ENCODE data around the gene EARS2. TPM values are rescaled to one million over a fixed set of nuclear protein-coding genes. Genes with fewer than 3 reads are reported as not detected.

Gene EARS2
- total and polyA plus RNA-seq, 8 donors: 16.3 to 27.8 (median 23.2) TPM

DNA sequence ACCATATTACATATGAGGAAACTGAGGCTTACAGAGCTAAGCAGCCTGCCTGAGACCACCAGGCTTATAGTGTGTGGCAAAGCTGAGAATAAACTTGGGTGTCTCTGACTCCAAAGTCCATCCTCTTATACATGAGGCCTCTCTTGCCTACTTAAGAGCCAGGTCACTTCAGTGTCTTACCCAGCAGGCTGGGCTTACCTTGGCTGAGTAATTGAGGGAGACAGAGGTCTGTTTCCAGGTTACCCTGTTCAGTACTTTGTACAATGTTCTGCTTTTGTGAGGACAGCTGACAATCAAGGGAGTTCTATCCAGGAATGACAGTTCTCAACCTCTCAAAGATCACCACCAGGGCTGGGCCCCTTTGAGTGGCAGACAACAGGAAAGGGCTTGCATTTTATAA lies 24.6 kb upstream of the EARS2 start:
- intact Hi-C loops (cut with DNase I): no loop called here
- no peak for ATAC-seq
- Histone ChIP-seq H3K27me3 (no peaks in the 10 kb centered on the region), H3K36me3 (peaks cover 0 to 80% of the 10 kb centered on the region in 2 donors), H3K4me3 (no peak overlapping the region), H3K9me3 (no peaks in the 10 kb centered on the region), H3K4me1 (no peaks in the 10 kb centered on the region), H3K27ac (no peak overlapping the region)
- no peak for TF ChIP-seq CTCF (IDR thresholded peaks at IDR 0.05)
- no peak for DNase-seq

DNA sequence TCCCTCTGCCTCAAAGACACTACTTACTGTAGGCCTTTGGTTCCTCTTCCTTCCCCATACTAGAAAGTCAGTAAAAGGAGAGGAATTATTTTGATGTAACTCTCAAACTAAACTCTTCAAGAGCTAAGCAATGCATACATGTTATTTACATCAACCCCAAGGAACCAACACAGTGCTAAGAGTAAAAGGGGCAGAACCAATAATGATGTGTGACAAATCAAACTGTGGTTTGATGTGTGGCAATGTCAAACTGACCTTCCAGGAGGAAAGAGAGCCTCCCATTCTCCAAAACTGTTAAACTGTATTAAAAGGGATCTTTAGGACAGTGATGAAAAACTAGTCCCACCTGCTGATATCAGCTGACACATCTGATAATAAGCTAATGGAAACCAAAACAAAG lies 23.2 kb upstream of the EARS2 start:
- no peak for ATAC-seq
- H3K4me3 ChIP-seq: no peak overlapping the region
- intact Hi-C loops (cut with DNase I): no loop called here

DNA sequence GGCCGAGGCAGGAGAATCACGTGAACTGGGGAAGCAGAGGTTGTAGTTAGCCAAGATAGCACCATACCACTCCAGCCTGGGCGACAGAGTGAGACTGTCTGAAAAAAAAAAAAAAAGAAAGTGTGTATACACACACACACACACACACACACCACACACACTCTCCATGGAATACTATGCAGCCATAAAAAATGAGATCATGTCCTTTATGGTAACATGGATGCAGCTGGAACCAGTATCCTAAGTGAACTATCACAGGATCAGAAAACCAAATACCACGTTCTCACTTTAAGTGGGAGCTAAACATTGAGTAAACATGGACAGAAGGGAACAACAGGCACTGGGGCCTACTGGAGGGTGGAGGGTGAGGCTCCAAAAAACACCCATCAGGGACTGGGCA lies 22.2 kb upstream of the EARS2 start:
- H3K9me3 ChIP-seq: no peaks in the 10 kb centered on the region
- DNase-seq (no peak), ATAC-seq (no peak)
- intact Hi-C loops (cut with DNase I): no loop called here
- TF ChIP-seq CTCF (IDR thresholded peaks at IDR 0.05): no peak
- no peak overlapping the region for H3K4me3 ChIP-seq
- H3K27ac ChIP-seq: no peak overlapping the region
- no peaks in the 10 kb centered on the region for H3K4me1 ChIP-seq
- no peaks in the 10 kb centered on the region for H3K27me3 ChIP-seq
- peaks cover 0 to 71% of the 10 kb centered on the region in 2 donors for H3K36me3 ChIP-seq

More for the DNA sequence above, 23.2 kb upstream of the EARS2 start:
- Histone ChIP-seq H3K27ac (no peak overlapping the region), H3K27me3 (no peaks in the 10 kb centered on the region), H3K4me1 (no peaks in the 10 kb centered on the region), H3K9me3 (no peaks in the 10 kb centered on the region), H3K36me3 (peaks cover 0 to 74% of the 10 kb centered on the region in 2 donors)
- no peak for DNase-seq
- no peak for TF ChIP-seq CTCF (IDR thresholded peaks at IDR 0.05)

DNA sequence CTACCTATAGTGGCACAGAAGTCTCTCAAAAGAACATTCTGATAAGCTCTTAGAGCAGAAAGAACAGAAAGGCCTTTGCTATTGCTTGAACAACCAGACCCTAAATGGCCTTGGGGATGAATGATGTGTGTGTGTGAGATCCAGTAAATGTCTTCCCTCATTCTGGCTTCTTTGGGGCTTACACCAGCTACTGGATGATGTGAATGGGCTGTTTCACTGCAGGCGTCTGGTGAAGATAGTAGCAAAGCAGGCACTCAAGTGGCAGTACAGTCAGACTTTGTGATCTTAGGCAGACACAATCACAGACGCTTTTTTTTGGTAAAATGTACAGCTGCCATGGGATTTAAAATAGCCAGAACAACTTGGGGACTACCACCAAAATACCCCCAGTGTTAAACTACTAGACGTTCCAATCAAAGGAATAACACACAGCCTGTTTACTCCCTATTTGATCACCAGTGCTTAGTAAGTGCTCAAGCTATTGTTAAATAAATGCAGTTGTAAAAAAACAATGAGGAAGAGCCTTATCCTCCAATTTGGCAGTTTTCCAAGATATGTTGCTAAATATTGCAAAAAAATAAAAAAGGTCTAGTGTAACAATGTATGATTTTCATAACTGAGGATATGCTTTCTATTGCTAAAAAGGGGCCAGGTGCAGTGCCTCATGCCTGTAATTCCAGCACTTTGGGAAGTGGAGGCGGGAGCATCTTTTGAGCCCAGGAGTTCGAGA lies 21.1 kb upstream of the EARS2 start:
- no peaks in the 10 kb centered on the region for H3K4me1 ChIP-seq
- DNase-seq (peak in 1 of 4 donors; percentile 36), ATAC-seq (no peak)
- no peaks in the 10 kb centered on the region for H3K27me3 ChIP-seq
- H3K9me3 ChIP-seq: no peaks in the 10 kb centered on the region
- H3K27ac ChIP-seq: no peak overlapping the region
- intact Hi-C loops (cut with DNase I): no loop called here
- no peak overlapping the region for H3K4me3 ChIP-seq
- no peak for TF ChIP-seq CTCF (IDR thresholded peaks at IDR 0.05)
- H3K36me3 ChIP-seq: peaks cover 0 to 77% of the 10 kb centered on the region in 2 donors

DNA sequence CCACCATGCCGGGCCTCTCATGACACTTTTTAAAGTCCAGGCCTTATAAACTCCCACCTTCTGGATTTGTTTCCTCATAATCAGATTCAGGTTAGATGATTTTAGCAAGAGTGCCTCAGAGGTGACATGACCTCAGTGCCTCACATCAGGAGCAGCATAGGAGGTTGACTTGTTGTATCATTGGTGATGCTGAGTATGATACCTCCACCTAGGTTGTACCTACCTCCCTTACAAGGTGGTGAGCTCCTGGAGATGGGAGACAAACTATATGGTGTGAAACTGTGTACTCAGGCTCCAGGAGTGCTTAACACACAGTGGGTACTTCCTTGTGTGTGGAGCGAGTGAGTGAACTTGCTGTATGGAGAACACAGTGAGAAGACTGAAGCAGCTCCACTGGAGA lies 20.3 kb upstream of the EARS2 start:
- peaks cover 0 to 85% of the 10 kb centered on the region in 2 donors for H3K36me3 ChIP-seq
- DNase-seq: no peak
- no peaks in the 10 kb centered on the region for H3K4me1 ChIP-seq
- H3K4me3 ChIP-seq: no peak overlapping the region
- H3K9me3 ChIP-seq: no peaks in the 10 kb centered on the region
- H3K27ac ChIP-seq: no peak overlapping the region
- no peak for TF ChIP-seq CTCF (IDR thresholded peaks at IDR 0.05)
- intact Hi-C loops (cut with DNase I): no loop called here
- no peaks in the 10 kb centered on the region for H3K27me3 ChIP-seq
- ATAC-seq: no peak

All from left lung (tissue), 10 donors.